Measurements from ENCODE around the gene KDM4D. TPM values are rescaled to one million over a fixed set of nuclear protein-coding genes. Genes with fewer than 3 reads are reported as not detected.

The KDM4D gene
- total and polyA plus RNA-seq, 2 experiments from 2014 or later, result 0.65 to 0.94 TPM

DNA sequence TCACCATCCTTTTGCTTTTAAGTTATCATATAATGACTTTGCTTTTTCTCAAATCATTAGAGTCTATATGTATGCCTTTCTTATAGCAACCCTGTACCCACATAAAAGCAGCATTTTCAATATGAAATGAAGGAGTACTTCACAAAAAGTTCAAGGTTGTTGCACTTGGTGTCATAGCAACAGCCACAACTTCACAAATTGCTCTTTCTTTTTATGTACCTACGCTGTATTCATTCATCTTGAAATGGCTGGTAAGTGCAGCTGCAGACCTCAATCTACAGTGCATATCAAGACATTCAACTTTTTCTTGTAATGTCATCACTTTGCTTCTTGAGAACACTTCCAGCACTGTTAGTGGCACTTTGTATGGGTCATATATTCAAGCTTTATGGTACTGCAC is 18.8 kb upstream of the KDM4D start:
- no peaks in the 10 kb centered on the region for H3K79me2 ChIP-seq (replicated peaks; ENCODE audit: insufficient read depth)
- Mint-ChIP-seq H3K9me3 (peaks cover 3% of the 10 kb centered on the region; the same call in 1 of the 3 replicates), H3K36me3 (ENCODE audit: low read depth) (no peaks in the 10 kb centered on the region), H3K4me3 (no peak overlapping the region), H3K27me3 (ENCODE audit: insufficient read depth, low read depth, poor library complexity) (no peaks in the 10 kb centered on the region), H3K4me1 (no peaks in the 10 kb centered on the region), H3K27ac (no peak overlapping the region)
- no peaks in the 10 kb centered on the region for H3F3A ChIP-seq (replicated peaks; ENCODE audit: low read depth)
- ATAC-seq (no peak), DNase-seq (ENCODE audit: low spot score) (no peak)
- no peaks in the 10 kb centered on the region; the same call in 1 of the 2 replicates for H4K20me1 ChIP-seq (replicated peaks; ENCODE audit: insufficient read depth)
- H3K4me1 ChIP-seq (ENCODE audit: insufficient read depth), result no peaks in the 10 kb centered on the region
- no peaks in the 10 kb centered on the region for H3K36me3 ChIP-seq (ENCODE audit: insufficient read depth)
- no peak overlapping the region for H2AFZ ChIP-seq
- H3K27me3 ChIP-seq (ENCODE audit: insufficient read depth), result no peaks in the 10 kb centered on the region
- no peak overlapping the region for H3K27ac ChIP-seq (ENCODE audit: low read depth)
- no peak overlapping the region for H3K4me2 ChIP-seq
- H3K4me3 ChIP-seq, result no peak overlapping the region
- H3K9me2 ChIP-seq (ENCODE audit: insufficient read depth), result no peaks in the 10 kb centered on the region
- no peak for TF ChIP-seq EZH2phosphoT487 (IDR thresholded peaks at IDR 0.05; ENCODE audit: unreplicated experiment)
- TF ChIP-seq POLR2AphosphoS5 (IDR thresholded peaks at IDR 0.05; ENCODE audit: low read depth), result no peak
- no peak for TF ChIP-seq JUNB (IDR thresholded peaks at IDR 0.05; ENCODE audit: unreplicated experiment)
- TF ChIP-seq, protein P1, sequence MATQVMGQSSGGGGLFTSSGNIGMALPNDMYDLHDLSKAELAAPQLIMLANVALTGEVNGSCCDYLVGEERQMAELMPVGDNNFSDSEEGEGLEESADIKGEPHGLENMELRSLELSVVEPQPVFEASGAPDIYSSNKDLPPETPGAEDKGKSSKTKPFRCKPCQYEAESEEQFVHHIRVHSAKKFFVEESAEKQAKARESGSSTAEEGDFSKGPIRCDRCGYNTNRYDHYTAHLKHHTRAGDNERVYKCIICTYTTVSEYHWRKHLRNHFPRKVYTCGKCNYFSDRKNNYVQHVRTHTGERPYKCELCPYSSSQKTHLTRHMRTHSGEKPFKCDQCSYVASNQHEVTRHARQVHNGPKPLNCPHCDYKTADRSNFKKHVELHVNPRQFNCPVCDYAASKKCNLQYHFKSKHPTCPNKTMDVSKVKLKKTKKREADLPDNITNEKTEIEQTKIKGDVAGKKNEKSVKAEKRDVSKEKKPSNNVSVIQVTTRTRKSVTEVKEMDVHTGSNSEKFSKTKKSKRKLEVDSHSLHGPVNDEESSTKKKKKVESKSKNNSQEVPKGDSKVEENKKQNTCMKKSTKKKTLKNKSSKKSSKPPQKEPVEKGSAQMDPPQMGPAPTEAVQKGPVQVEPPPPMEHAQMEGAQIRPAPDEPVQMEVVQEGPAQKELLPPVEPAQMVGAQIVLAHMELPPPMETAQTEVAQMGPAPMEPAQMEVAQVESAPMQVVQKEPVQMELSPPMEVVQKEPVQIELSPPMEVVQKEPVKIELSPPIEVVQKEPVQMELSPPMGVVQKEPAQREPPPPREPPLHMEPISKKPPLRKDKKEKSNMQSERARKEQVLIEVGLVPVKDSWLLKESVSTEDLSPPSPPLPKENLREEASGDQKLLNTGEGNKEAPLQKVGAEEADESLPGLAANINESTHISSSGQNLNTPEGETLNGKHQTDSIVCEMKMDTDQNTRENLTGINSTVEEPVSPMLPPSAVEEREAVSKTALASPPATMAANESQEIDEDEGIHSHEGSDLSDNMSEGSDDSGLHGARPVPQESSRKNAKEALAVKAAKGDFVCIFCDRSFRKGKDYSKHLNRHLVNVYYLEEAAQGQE (IDR thresholded peaks at IDR 0.05; ENCODE audit: unreplicated experiment), result no peak
- no peak for TF ChIP-seq ZNF114 (CRISPR knock-in tag; IDR thresholded peaks at IDR 0.05)
- no peak for TF ChIP-seq EZH2 (IDR thresholded peaks at IDR 0.05; ENCODE audit: low read depth, unreplicated experiment)
- TF ChIP-seq, protein P2, sequence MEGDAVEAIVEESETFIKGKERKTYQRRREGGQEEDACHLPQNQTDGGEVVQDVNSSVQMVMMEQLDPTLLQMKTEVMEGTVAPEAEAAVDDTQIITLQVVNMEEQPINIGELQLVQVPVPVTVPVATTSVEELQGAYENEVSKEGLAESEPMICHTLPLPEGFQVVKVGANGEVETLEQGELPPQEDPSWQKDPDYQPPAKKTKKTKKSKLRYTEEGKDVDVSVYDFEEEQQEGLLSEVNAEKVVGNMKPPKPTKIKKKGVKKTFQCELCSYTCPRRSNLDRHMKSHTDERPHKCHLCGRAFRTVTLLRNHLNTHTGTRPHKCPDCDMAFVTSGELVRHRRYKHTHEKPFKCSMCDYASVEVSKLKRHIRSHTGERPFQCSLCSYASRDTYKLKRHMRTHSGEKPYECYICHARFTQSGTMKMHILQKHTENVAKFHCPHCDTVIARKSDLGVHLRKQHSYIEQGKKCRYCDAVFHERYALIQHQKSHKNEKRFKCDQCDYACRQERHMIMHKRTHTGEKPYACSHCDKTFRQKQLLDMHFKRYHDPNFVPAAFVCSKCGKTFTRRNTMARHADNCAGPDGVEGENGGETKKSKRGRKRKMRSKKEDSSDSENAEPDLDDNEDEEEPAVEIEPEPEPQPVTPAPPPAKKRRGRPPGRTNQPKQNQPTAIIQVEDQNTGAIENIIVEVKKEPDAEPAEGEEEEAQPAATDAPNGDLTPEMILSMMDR (conservative IDR thresholded peaks at IDR 0.05; ENCODE audit: low read depth in 2 of 2), result no peak
- no peak for TF ChIP-seq CREB1 (CRISPR knock-in tag; IDR thresholded peaks at IDR 0.05; ENCODE audit: low read depth)
- TF ChIP-seq, protein P3, sequence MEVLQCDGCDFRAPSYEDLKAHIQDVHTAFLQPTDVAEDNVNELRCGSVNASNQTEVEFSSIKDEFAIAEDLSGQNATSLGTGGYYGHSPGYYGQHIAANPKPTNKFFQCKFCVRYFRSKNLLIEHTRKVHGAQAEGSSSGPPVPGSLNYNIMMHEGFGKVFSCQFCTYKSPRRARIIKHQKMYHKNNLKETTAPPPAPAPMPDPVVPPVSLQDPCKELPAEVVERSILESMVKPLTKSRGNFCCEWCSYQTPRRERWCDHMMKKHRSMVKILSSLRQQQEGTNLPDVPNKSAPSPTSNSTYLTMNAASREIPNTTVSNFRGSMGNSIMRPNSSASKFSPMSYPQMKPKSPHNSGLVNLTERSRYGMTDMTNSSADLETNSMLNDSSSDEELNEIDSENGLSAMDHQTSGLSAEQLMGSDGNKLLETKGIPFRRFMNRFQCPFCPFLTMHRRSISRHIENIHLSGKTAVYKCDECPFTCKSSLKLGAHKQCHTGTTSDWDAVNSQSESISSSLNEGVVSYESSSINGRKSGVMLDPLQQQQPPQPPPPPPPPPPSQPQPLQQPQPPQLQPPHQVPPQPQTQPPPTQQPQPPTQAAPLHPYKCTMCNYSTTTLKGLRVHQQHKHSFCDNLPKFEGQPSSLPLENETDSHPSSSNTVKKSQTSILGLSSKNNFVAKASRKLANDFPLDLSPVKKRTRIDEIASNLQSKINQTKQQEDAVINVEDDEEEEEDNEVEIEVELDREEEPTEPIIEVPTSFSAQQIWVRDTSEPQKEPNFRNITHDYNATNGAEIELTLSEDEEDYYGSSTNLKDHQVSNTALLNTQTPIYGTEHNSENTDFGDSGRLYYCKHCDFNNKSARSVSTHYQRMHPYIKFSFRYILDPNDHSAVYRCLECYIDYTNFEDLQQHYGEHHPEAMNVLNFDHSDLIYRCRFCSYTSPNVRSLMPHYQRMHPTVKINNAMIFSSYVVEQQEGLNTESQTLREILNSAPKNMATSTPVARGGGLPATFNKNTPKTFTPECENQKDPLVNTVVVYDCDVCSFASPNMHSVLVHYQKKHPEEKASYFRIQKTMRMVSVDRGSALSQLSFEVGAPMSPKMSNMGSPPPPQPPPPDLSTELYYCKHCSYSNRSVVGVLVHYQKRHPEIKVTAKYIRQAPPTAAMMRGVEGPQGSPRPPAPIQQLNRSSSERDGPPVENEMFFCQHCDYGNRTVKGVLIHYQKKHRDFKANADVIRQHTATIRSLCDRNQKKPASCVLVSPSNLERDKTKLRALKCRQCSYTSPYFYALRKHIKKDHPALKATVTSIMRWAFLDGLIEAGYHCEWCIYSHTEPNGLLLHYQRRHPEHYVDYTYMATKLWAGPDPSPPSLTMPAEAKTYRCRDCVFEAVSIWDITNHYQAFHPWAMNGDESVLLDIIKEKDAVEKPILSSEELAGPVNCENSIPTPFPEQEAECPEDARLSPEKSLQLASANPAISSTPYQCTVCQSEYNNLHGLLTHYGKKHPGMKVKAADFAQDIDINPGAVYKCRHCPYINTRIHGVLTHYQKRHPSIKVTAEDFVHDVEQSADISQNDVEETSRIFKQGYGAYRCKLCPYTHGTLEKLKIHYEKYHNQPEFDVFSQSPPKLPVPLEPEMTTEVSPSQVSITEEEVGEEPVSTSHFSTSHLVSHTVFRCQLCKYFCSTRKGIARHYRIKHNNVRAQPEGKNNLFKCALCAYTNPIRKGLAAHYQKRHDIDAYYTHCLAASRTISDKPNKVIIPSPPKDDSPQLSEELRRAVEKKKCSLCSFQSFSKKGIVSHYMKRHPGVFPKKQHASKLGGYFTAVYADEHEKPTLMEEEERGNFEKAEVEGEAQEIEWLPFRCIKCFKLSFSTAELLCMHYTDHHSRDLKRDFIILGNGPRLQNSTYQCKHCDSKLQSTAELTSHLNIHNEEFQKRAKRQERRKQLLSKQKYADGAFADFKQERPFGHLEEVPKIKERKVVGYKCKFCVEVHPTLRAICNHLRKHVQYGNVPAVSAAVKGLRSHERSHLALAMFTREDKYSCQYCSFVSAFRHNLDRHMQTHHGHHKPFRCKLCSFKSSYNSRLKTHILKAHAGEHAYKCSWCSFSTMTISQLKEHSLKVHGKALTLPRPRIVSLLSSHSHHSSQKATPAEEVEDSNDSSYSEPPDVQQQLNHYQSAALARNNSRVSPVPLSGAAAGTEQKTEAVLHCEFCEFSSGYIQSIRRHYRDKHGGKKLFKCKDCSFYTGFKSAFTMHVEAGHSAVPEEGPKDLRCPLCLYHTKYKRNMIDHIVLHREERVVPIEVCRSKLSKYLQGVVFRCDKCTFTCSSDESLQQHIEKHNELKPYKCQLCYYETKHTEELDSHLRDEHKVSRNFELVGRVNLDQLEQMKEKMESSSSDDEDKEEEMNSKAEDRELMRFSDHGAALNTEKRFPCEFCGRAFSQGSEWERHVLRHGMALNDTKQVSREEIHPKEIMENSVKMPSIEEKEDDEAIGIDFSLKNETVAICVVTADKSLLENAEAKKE (CRISPR knock-in tag; IDR thresholded peaks at IDR 0.05), result no peak

Measured in GM23338 (cell line).